ENCODE data around the gene AURKB.

DNA sequence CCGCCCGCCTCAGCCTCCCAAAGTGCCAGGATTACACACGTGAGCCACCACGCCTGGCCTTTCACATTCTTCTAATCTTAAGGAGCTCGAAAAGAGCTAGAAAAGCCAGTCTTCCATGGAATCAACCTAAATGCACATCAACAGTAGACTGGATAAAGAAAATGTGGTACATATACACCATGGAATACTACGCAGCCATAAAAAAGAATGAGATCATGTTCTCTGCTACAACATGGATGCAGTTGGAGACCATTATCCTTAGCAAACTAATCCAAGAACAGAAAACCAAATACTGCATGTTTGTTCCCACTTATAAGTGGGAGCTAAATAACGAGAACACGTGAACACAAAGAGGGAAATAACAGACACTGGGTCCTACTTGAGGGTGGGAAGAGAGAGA lies 34.4 kb upstream of the AURKB start:
- TF ChIP-seq, protein P1, sequence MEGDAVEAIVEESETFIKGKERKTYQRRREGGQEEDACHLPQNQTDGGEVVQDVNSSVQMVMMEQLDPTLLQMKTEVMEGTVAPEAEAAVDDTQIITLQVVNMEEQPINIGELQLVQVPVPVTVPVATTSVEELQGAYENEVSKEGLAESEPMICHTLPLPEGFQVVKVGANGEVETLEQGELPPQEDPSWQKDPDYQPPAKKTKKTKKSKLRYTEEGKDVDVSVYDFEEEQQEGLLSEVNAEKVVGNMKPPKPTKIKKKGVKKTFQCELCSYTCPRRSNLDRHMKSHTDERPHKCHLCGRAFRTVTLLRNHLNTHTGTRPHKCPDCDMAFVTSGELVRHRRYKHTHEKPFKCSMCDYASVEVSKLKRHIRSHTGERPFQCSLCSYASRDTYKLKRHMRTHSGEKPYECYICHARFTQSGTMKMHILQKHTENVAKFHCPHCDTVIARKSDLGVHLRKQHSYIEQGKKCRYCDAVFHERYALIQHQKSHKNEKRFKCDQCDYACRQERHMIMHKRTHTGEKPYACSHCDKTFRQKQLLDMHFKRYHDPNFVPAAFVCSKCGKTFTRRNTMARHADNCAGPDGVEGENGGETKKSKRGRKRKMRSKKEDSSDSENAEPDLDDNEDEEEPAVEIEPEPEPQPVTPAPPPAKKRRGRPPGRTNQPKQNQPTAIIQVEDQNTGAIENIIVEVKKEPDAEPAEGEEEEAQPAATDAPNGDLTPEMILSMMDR (IDR thresholded peaks at IDR 0.05), result no peak
- no peak for TF ChIP-seq POLR2A (IDR thresholded peaks at IDR 0.05)
